Forelimb muscle (tissue), 1 donor: Measurements from ENCODE around the gene PACS1. TPM values are rescaled to one million over a fixed set of nuclear protein-coding genes. Genes with fewer than 3 reads are reported as not detected.

Source experiments
- DNase-seq: peaks from one replicate; pipeline ENCODE4 v3.0.0-alpha.2; 2013; ENCODE audit warnings: low read depth
- polyA plus RNA-seq: library from polyadenylated mRNA; unstranded; fragments of 120-200 nt; gene quantifications from one replicate; pipeline ENCODE4 v1.2.1, GENCODE V29; 2013; ENCODE audit not compliant: insufficient read length

Gene PACS1
- polyA plus RNA-seq, 1 donor: 28.3 TPM

DNA sequence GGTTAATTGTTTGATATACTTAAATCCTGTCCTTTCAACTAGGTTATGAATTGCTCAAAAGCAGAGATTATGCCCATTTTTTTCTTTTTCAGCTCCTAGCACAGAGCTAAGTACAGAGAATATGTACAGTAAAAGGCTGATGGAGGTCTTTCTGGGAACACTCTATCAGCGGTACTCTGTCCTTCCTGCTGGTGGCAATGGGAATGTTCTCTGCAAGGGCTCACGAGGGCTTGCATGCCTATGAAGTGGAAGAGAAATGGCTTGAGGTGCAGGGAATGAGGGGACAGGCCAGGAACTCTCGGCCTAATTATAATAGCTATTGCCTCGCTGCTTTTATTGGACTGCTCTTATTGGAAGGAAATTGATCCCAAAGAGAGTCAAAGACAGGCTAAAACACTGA, 114.7 kb downstream of the PACS1 start:
- DNase-seq: no peak

DNA sequence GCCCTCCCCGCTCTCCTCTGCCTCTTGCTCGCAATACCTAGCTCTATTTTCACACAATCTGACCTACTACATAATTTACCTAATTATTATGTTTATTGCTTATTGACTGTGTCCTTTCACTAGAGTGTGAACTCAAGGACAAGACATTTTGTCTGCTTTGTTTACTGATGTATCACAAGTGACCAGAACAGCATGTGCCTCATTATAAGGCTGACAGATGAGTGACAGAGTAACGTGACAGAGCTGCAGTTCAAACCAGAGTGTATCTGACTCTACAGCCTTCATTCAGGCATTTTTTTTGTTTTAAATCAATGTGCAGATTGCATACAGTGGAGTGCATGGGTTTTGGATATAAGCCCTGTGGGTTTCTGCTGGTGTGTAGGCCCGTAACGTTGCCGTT, 116.4 kb downstream of the PACS1 start:
- DNase-seq: no peak

DNA sequence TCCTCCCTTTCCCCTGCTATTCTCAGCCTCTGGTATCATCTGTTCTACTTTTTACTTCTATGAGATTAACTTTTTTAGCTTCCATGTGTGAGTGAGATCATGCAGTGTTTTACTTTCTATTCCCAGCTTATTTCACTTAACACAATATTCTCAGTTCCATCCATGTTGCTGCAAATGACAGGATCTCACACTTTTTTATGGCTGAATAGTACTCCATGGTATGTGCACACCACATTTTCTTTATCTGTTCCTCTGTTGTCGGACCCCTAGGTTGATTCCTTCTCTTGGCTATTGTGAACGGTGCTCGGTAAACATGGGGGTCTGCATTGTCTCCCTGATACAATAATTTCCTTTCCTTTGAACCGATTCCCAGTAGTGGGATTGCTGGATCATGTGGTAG, 117.4 kb downstream of the PACS1 start:
- no peak for DNase-seq

DNA sequence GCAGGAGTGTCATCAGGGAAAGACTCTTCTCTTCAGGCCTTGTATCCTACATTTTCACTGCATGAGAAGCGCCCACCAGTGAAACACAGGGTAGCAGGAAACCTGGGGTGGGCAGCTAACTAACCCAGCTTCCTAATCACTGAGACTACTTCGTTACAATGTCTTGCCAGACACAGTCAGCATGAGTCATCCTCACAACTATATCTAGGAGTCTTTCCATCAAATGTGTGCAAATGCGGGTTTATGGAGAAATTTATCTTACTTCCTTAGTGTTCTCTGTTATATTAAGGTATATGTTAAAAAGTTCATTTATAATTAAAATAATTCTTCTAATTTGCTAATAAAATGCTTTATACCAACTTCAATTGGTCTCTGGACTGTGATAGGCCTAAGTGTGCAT, 118.5 kb downstream of the PACS1 start:
- no peak for DNase-seq

DNA sequence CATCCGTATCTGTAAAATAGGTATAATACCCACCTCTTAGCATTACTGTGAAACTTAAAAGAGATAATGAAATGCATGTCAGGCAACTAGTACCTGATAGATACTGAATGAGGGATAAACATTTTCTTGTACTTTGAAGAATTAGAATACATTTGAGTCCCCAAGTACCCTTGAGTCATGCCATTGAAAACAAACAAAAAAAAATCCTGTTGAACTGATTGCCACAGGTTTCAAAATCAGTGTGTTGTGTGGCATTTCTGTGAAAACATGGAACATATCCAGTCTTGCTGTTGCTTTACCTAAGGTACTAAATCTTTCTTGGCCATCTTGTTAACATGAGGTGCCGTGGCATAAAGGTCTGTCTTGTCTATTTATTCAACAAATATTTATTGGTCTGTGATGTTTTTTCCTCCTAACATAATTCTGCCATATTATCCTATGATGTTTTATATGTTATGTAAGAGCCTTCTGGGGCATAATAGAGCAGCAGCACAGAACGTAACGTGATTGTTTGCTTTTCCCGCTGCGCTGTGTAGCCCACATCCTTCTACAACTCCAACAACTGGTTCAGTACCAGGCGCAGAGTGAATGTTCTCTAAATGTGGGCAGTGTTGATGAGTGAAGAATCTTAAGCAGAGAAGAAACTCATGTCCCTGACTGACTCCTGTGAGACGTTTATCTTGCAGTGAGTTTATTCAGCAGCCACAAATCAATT, 119.1 kb downstream of the PACS1 start:
- no peak for DNase-seq

DNA sequence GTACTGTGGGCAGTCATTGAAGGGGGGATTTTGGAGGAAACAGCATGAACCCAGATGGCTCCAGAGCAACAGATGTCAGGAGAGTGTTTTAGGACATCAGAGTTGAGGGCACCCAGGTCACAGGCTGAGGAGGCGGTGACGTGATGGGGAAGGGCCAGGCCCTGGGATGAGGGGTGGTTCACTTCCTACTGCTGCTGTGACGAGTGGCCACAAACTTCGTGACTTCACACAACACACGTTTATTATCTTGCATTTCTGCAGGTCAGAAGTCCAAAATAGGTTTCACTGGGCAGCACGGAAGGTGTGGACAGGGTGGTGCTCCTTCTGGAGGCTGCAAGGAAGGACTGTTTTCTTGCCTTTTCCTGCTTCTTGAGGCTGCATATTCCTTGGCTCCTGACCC, 120.7 kb downstream of the PACS1 start:
- DNase-seq: no peak

DNA sequence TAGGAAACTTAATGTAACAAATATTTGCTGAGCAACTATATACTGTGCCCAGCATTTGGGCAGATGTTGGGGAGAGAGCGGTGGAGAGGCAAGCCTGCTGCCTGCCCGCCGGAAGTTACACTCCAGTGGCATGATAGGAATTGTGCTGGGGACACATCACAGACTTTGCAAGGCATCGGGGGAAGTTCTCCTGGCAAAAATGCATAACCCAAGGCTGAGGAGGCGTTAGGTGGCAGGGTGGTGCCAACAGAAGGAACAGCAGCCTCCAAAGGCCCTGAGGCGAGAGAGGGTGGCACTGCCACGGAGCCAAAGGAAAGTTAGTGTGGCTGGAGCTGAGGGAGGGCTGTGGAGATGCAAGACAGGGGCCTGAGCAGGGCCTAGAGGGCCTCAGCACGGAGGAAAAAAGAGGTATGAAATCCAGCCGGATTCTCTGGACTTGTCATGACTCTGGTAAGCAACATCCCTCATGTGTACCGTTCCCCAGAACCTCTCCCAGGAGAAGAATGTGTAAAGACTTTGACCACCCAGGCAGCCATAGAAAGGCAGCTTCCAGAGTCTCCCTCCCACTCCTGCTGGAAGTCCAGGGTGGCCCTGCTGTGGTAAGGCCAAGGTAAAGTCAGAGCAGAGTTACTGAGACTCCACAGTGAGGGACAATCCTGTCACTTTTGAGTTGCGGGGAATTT, 122.2 kb downstream of the PACS1 start:
- no peak for DNase-seq

DNA sequence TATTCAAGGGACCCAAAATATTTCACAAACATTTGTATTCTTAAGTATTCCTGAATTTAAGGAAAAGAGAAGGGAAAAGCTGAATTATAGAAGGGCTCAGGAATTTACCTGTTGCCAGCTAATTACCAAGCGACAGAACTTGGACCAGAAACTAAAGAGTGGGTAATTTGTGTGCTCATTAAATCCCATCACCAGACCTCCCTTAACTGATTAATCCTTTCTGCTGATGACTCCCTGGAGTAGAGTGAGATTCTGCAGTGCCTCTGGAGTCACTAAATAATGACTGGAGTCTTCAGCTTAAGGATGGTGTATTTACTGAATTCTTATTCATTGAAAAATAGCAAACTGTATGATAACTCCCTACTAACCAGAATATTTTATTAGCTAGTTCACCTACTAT, 124.3 kb downstream of the PACS1 start:
- DNase-seq: no peak

DNA sequence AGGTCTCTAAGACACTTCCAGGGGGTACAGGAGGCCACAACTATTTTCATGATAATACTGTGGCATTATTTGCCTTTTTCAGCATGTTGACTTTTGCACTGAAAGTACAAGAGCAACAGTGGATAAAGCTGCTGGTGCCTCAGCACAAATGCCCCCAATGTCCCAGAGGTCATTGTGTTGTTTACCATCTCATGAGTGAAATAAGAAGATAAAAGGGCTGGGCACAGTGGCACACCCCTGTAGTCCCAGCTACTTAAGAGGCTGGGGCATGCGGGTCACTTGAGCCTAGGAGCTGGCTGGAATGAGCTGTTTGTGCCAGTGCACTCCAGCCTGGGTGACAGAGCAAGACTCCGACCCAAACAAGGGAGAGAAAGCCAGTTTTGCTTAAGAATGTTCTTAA, 125.8 kb downstream of the PACS1 start:
- no peak for DNase-seq

DNA sequence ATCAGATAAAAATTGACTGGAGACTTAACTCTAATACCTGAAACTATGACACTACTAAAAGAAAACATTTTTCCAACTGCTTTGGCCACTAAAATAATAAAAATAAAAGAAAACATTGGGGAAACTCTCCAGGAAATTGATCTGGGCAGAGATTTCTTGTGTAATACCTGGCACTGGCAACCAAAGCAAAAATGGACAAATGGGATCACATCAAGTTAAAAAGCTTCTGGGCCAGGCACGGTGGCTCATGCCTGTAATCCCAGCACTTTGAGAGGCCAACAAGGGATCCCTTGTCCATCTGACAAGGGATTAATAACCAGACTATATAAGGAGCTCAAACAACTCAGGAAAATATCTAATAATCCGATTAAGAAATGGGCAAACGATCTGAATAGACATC, 133.8 kb downstream of the PACS1 start:
- DNase-seq: no peak

DNA sequence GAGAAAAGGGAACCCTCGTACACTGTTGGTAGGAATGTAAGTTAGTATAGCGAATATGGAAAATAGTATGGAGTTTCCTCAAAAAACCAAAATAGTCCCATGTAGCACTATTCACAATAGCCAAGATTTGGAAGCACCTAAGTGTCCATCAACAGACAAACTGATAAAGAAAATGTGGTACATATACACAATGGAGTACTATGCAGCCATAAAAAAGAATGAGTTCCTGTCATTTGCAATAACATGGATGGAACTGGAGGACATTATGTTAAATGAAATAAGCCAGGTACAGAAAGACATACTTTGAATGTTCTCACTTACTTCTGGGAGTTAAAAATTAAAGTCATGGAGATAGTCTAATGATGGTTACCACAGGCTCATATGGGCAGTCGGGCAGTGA, 134.3 kb downstream of the PACS1 start:
- DNase-seq: no peak

DNA sequence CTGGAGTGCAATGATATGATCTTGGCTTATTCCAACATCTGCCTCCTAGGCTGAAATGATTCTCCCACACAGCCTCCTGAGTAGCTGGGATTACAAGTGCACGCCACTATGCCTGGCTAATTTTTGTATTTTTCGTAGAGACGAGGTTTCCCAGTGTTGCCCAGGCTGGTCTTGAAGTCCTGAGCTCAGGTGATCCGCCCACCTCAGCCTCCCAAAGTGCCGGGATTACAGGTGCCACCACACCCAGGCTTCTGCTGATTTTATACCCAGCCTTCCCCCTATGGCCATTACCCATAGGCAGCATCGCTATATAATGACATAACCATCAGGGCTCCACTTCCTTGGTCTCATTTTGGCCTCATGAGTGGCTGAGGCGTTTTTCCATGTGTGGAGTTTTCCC, 137.7 kb downstream of the PACS1 start:
- DNase-seq: no peak

DNA sequence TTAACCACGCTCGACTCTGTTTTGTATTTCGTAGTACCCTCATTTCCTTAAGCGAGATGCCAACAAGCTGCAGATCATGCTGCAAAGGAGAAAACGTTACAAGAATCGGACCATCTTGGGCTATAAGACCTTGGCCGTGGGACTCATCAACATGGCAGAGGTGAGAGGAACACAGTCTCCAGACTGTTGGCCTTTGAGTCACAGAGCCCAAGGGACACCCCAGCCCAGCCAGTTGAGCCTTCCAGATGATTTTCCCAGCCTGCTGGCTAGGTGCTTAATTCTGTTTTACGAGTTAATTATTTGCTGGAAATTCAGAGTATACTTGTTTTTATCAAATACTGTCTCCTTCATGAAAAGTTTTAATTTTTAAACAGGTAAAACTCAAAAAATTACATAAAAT, 141.0 kb downstream of the PACS1 start:
- no peak for DNase-seq

DNA sequence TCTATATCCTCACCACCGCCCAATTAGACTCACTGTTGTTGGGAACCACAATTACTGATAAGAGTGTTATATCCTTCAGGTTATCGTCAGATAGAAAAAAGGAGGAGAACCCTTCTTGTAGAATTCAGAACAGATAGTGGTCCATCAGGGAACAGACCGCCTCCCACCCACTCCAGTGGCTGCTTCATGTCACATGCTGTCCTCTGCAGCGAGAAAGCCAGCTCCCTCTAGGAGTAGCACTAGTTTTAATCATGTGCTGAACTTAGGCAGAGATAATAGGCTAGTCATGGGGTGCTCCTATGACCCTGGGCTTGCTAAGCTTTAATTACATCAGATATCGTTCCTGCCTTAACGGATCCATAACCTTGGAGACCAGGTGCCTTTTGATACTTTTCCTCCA, 146.8 kb downstream of the PACS1 start:
- DNase-seq: no peak

DNA sequence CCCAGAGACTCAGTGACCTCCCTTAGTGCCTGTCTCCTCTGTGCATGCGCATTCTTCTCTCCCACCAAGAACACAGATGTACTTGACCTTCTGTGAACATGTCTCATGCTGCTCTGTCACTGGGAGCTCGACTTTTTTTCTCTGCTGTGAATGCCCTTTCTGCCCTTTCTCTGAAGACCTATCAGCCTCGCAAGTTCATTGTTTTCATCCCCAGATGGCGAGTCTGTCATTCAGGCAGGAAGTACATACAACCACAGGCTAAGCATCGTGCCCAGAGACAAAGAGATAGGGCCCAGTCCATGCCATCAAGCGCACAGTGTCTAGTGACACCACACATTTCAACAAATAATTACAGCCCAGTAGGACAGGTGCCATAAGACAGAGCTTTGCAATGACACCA, 148.0 kb downstream of the PACS1 start:
- no peak for DNase-seq

DNA sequence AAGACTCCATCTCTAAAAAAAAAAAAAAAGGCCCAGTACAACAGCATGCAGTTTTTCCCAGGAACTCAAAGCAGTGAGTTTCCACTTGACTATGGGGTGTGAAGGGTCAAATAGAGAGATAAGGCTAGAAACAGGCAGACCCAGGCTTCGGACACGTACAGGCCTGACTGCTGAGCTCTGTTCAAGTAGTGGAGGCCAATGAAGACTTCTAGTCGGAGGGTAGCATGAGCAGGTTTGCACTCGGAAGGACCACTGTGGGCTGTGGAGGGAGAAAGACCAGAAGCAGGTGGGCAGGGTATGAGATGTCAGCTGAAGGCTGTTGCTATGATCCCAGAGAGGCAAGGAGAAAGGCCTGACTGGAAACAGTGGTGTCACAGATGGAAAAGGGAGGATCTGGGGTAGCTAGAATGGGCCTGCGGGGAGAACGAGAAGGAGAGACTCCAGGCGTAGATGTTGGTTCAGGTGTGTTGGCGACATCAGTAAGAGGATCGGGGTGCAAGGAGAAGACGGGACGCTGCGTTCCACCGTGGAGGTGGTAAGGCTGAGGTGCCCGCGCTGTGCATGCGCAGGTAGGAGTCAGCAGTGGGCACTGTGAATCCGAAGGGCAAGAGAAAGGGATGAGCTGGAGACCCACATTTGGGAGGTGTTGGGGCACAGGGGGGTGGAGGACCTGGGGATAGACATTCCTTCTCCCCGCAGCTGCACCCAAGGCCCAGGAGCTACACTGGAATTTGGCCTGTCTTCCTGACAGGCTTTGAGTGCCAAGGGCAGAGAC, 149.0 kb downstream of the PACS1 start:
- DNase-seq: no peak

DNA sequence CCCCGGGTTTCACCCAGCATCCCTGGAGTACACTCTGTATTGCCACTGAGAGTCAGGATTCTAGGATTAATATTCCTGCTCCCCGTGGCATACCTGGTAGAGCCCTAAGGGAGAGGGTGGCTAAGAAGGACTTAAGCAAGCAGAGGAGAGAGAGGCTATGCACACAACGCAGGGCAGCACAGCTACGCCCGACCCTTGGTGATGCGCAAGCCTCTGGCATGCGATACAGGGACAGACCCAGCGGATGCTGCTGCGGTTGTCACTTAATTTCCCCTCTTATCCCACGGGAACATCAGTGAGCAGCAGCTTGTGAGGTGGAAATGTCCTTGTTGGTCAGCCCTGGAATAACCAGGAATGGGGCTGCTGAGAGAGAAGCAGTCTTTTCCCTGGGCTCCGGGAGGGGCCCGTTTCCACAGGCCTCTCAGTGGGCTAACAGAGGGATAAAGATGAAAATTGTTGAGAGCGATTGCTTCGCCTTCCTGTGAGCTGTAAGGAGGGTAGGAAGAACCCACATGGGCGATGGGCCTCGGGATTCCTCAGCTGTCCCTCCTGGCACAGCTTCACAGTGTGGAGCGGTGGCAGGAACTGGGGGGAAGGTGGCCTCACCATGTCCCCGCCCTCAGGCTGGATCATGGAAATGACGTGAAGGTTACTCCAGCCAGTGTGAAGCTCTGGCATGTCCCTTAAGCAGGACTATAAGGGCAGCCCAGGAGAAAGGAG, 149.9 kb downstream of the PACS1 start:
- no peak for DNase-seq

DNA sequence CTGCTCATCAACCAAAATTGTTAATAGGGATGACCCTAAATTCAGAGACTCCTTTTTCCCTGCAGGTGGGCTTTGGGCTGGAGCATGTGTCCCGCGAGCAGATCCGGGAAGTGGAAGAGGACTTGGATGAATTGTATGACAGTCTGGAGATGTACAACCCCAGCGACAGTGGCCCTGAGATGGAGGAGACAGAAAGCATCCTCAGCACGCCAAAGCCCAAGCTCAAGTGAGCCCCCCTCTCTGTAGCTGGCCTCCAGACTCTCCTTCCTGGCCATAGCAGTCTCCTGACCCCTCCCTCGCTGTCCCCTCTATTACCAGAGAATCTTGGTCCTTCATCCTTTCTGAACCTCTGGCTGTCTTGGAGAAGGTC, 150.5 kb downstream of the PACS1 start:
- no peak for DNase-seq

DNA sequence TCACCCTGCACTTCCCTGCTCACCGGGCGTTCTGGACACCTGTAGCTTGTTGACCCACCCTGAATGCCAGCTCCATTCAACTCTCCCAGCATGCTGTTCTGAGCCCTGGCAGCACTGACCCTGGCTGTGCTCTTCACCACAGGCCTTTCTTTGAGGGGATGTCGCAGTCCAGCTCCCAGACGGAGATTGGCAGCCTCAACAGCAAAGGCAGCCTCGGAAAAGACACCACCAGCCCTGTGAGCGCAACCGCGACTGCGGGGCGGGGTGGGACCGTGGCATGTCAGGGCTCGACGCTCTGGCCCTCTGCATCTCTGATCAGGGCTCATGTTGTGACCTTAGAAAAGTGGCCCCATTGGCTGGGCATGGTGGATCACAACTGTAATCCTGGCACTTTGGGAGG, 150.9 kb downstream of the PACS1 start:
- DNase-seq: no peak

DNA sequence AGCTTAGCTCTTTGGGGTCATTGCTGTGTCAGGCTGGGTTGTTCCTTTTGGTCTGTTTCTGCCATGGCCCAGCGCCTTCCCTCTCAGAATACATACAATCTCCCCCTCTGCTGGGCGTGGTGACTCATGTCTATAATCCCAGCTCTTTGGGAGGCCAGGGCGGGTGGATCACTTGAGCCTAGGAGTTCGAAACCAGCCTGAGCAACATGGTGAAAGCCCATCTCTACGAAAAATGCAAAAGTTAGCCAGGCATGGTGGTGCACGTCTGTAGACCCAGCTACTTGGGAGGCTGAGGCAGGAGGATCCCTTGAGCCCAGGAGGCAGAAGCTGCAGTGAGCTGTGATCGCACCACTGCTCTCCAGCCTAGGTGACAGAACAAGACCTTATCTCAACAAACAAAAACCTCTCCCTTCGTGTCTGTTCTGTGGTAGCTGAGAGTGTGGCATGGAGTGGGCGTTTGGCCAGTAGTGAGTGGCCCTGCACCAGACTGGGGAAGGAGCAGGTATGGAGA, 151.7 kb downstream of the PACS1 start:
- no peak for DNase-seq

DNA sequence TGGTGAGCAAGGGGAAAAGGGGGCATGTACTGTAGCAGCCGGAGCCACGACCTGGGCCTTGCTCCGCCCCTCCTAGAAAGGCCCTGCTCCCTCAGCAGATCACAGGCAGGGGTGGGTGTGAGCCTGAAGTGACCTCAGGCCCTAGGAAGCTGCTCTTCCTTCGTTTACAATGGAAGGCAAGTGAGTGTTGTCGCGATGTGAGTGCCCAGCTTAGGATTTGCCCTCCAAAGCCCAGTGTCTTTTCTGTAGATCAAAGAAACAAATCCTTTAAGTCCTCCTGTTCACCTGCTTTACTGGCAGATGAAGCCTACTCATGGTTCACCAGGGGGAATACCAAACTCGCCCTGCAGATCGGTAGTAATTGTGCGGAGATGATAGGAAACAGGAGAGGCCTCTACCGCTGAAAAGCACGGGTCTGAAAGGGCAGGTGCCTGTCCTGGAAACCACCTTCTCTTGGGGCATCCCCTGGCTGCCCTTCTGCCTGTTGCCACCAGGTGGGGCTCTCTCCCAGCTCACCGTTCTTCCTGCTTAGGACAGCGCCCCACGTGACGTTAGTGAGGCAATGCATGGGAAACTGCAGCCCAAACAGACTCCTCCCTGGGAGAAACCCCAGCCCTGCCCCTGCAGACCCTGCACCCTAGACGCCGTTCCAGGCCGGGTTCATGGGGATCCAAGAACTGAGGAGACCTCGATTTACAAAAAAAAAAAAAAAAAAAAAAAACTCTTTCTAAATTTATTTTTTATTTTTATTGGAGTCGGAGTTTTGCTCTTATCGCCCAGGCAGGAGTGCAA, 152.5 kb downstream of the PACS1 start:
- peak; percentile 67 for DNase-seq
